Smooth muscle cell (in vitro differentiated cells): ENCODE data around the gene ZXDC. TPM values are rescaled to one million over a fixed set of nuclear protein-coding genes. Genes with fewer than 3 reads are reported as not detected.

Experiments used
- DNase-seq: peaks from one replicate; lab custom pipeline; 2025; ENCODE audit not compliant: unreplicated experiment; lab: John Stamatoyannopoulos, UW
- H2AFZ ChIP-seq: fragments of 200-600 bp; sonication (generic); 2 replicates; pipeline ENCODE4 v1.6.0; 2016; ENCODE audit warnings: antibody characterized with exemption, low read depth, mild to moderate bottlenecking
- H3F3A ChIP-seq: fragments of 200-600 bp; sonication (generic); 2 replicates; pipeline ENCODE4 v1.6.0; 2017; ENCODE audit warnings: antibody characterized with exemption, low read depth
- H3K27ac ChIP-seq: fragments of 200-600 bp; sonication (generic); 2 replicates; pipeline ENCODE4 v1.5.1; 2016; ENCODE audit warnings: low read depth, mild to moderate bottlenecking
- H3K27me3 ChIP-seq: fragments of 200-600 bp; sonication (generic); 2 replicates; pipeline ENCODE4 v1.6.1; 2016; ENCODE audit warnings: low read depth, mild to moderate bottlenecking
- H3K36me3 ChIP-seq: fragments of 200-600 bp; sonication (generic); 2 replicates; pipeline ENCODE4 v1.5.1; 2016; ENCODE audit warnings: low read depth
- H3K4me1 ChIP-seq: fragments of 200-600 bp; sonication (generic); 2 replicates; pipeline ENCODE4 v1.5.1; 2016; ENCODE audit warnings: low read depth
- H3K4me2 ChIP-seq: fragments of 200-600 bp; sonication (generic); 2 replicates; pipeline ENCODE4 v1.6.0; 2016; ENCODE audit warnings: mild to moderate bottlenecking
- H3K4me3 ChIP-seq: fragments of 200-600 bp; sonication (generic); 2 replicates; pipeline ENCODE4 v1.5.1; 2016; ENCODE audit warnings: mild to moderate bottlenecking
- H3K79me2 ChIP-seq: fragments of 200-600 bp; sonication (generic); 2 replicates; pipeline ENCODE4 v1.6.0; 2016; ENCODE audit warnings: low read depth, mild to moderate bottlenecking
- H3K9ac ChIP-seq: fragments of 200-600 bp; sonication (generic); 2 replicates; pipeline ENCODE4 v1.6.0; 2016; ENCODE audit warnings: low read depth
- H3K9me3 ChIP-seq: fragments of 200-600 bp; sonication (generic); replicated peaks from 2 replicates; pipeline ENCODE4 v1.5.1; 2016; ENCODE audit warnings: low read depth
- H4K20me1 ChIP-seq: fragments of 200-600 bp; sonication (generic); 2 replicates; pipeline ENCODE4 v1.6.0; 2016; ENCODE audit warnings: low read depth
- CTCF ChIP-seq: fragments of 200-600 bp; sonication (generic); IDR thresholded peaks from 2 replicates; pipeline ENCODE4 v1.5.1; 2017; ENCODE audit warnings: borderline replicate concordance, mild to moderate bottlenecking, antibody characterized with exemption; ENCODE audit not compliant: insufficient read depth, poor library complexity, severe bottlenecking
- WGBS: methylation state at CpG from one replicate; pipeline ENCODE4 v1.1.7; 2016; ENCODE audit warnings: low lambda C conversion rate; 5-methylcytosine and 5-hydroxymethylcytosine counted together
- polyA plus RNA-seq: library from polyadenylated mRNA; unstranded; fragments of >200 nt; fragmentation: Nextera tagmentation; extraction: Ambion mirVana; gene quantifications from 2 replicates; pipeline ENCODE4 v1.2.1, GENCODE V29; 2016
- total RNA-seq: library from RNA; depleted of rRNA; stranded (reverse); fragments of >200 nt; gene quantifications from 2 replicates; pipeline ENCODE4 v1.2.3, GENCODE V29; 2014

Gene ZXDC
- total and polyA plus RNA-seq, 2 experiments from 2014 or later, result 9.2 to 20.4 TPM

GRCh38 chr3:126395846-126396513, 79.7 kb downstream of the ZXDC start:
- H4K20me1 ChIP-seq, result no peaks in the 10 kb centered on the region

GRCh38 chr3:126394977-126395321, 80.7 kb downstream of the ZXDC start:
- 30% methylated on average over 14 of the region's 30 CpGs for WGBS
- peak overlapping the region; percentile 93 for H2AFZ ChIP-seq
- peak overlapping the region; percentile 43 for H3K4me3 ChIP-seq

More at GRCh38 chr3:126395846-126396513, 79.7 kb downstream of the ZXDC start:
- DNase-seq, result no peak
- Histone ChIP-seq H3K27me3 (peaks cover 11% of the 10 kb centered on the region), H3K27ac (no peak overlapping the region), H3K9me3 (no peaks in the 10 kb centered on the region), H3K4me3 (no peak overlapping the region), H3K9ac (no peak overlapping the region), H3K79me2 (no peaks in the 10 kb centered on the region), H3F3A (no peaks in the 10 kb centered on the region), H3K36me3 (no peaks in the 10 kb centered on the region), H3K4me2 (no peak overlapping the region), H3K4me1 (peaks cover 6% of the 10 kb centered on the region), H2AFZ (no peak overlapping the region)
- WGBS, result over 99% methylated on average over 6 of the region's 6 CpGs
- TF ChIP-seq CTCF, result no peak

GRCh38 chr3:126394179-126394976, 81.3 kb downstream of the ZXDC start, which contains the start of gene CFAP100:
CFAP100 (plus strand) TSS chr3:126394909; CDS start chr3:126396001, 1,092 bp downstream.
- WGBS, result 46% methylated on average over 33 of the region's 43 CpGs
- H3K4me2 ChIP-seq, result peak within 1 kb of the TSS; percentile 90
- H3K27me3 ChIP-seq, result peaks cover 11% of the 10 kb centered on the region
- H3K4me3 ChIP-seq, result peak within 1 kb of the TSS; percentile 43
- peak; percentile 16 for DNase-seq
- H3K9me3 ChIP-seq, result no peaks in the 10 kb centered on the region
- peak within 1 kb of the TSS; percentile 28 for H3K9ac ChIP-seq
- H3K79me2 ChIP-seq, result no peaks in the 10 kb centered on the region
- H3K27ac ChIP-seq, result no peak within 1 kb of the TSS
- H4K20me1 ChIP-seq, result no peaks in the 10 kb centered on the region
- TF ChIP-seq CTCF, result no peak
- peak within 1 kb of the TSS; percentile 93 for H2AFZ ChIP-seq
- no peaks in the 10 kb centered on the region for H3F3A ChIP-seq
- H3K4me1 ChIP-seq, result peaks cover 6% of the 10 kb centered on the region
- no peaks in the 10 kb centered on the region for H3K36me3 ChIP-seq

More at GRCh38 chr3:126394977-126395321, 80.7 kb downstream of the ZXDC start:
- no peaks in the 10 kb centered on the region for H3K79me2 ChIP-seq
- DNase-seq, result no peak
- no peaks in the 10 kb centered on the region for H3K36me3 ChIP-seq
- H3K9me3 ChIP-seq, result no peaks in the 10 kb centered on the region
- peaks cover 11% of the 10 kb centered on the region for H3K27me3 ChIP-seq
- H3K4me2 ChIP-seq, result peak overlapping the region; percentile 90
- H3K9ac ChIP-seq, result peak overlapping the region; percentile 28
- H4K20me1 ChIP-seq, result no peaks in the 10 kb centered on the region
- H3K4me1 ChIP-seq, result peaks cover 6% of the 10 kb centered on the region
- H3F3A ChIP-seq, result no peaks in the 10 kb centered on the region
- H3K27ac ChIP-seq, result no peak overlapping the region
- no peak for TF ChIP-seq CTCF
